Upper lobe of left lung (tissue), 6 donors: ENCODE results near the gene TFEB. TPM values are rescaled to one million over a fixed set of nuclear protein-coding genes. Genes with fewer than 3 reads are reported as not detected.

ENCODE experiments used
- ATAC-seq, 2 donors: fragments of 200-7000 bp; cut with Tn5 transposase; one replicate each; pipeline ENCODE4 v1.9.1; 2022; ENCODE audit warnings: mild to moderate bottlenecking in 2 of 2, moderate library complexity in 2 of 2; ENCODE audit not compliant: low FRiP score in 2 of 2
- DNase-seq, 2 donors: peaks; one replicate each; pipeline ENCODE4 v3.0.0-alpha.2; 2019 to 2020
- H3K27ac ChIP-seq, 4 donors: fragments of 200-600 bp; sonication (generic); one replicate each; pipeline ENCODE4 v1.5.1; 2016 to 2019
- H3K27me3 ChIP-seq, 4 donors: fragments of 200-600 bp; sonication (generic); one replicate each; pipeline ENCODE4 v1.5.1; 2017 to 2019
- H3K36me3 ChIP-seq, 4 donors: fragments of 200-600 bp; sonication (generic); one replicate each; pipeline ENCODE4 v1.5.1; 2016 to 2019
- H3K4me1 ChIP-seq, 4 donors: fragments of 200-600 bp; sonication (generic); one replicate each; pipeline ENCODE4 v1.5.1; 2018 to 2019
- H3K4me3 ChIP-seq, 4 donors: fragments of 200-600 bp; sonication (generic); one replicate each; pipeline ENCODE4 v1.5.1; 2017 to 2019; ENCODE audit warnings: mild to moderate bottlenecking in 2 of 4, moderate library complexity in 1 of 4
- H3K9me3 ChIP-seq, 4 donors: fragments of 200-600 bp; sonication (generic); one replicate each; pipeline ENCODE4 v1.5.1; 2018 to 2019
- EP300 ChIP-seq, 4 donors: sonication (generic); formaldehyde crosslinking; IDR thresholded peaks; one replicate each; pipeline ENCODE4 v1.5.1; 2017; ENCODE audit warnings: antibody characterized with exemption in 4 of 4, control low read depth in 2 of 4
- POLR2A ChIP-seq, 4 donors: fragments of 450-650 bp; IDR thresholded peaks; one replicate each; pipeline ENCODE4 v1.5.1; 2016 to 2017; ENCODE audit warnings: antibody characterized with exemption in 4 of 4, mild to moderate bottlenecking in 2 of 4
- POLR2AphosphoS5 ChIP-seq, 2 donors: sonication (generic); formaldehyde crosslinking; IDR thresholded peaks; one replicate each; pipeline ENCODE4 v1.5.1; 2017; ENCODE audit warnings: antibody characterized with exemption in 2 of 2
- WGBS, 2 donors: methylation state at CpG; one replicate each; pipeline ENCODE4 v1.1.5; 2017 to 2018; 5-methylcytosine and 5-hydroxymethylcytosine counted together
- total RNA-seq, 6 donors: library from RNA; depleted of rRNA in 4 of 6; stranded (reverse); fragments of >200 nt in 4 of 6; gene quantifications; one replicate each; pipeline versions ENCODE4 v1.1.0 to v1.2.1, GENCODE V29; 2016 to 2021
- TF ChIP-seq, protein P1 (sequence below), 6 experiments: fragments of 450-650 bp in 4 of 6; fragments of 200-600 bp in 2 of 6; sonication (generic) in 2 of 6; IDR thresholded peaks; one replicate each; pipeline ENCODE4 v1.5.1; 2016 to 2019; ENCODE audit warnings: antibody characterized with exemption in 6 of 6
- donor health status: DM: no; HTN: no; CAD: no; lungs with moderate emphysema.
- donor health status: DM: no; HTN: yes; CAD: no; lungs with severe emphysema.

Gene TFEB
- total RNA-seq, 6 donors from 2014 or later, result 20.2 to 46.0 (median 27.3) TPM

DNA sequence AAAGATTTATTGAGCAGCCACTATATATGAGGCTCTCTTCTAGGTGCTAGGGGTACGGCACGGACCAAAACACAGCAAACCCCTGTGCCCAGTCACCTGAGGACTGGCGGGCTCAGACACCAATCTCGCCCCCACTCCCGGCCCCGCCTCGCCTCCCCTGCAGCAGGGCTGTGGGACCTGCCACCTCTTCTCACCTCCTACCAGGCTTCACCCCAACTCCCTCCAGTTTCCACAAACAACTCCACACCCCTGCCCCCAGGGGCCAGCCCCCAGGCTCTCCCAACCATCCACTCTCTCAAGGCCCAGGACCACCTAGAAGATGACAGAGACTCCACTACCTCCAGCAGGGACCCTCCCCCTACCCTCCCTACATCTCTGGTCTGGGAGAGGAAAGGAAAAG is 6.5 kb downstream of the TFEB start:
- ATAC-seq (no peak), DNase-seq (no peak)
- Histone ChIP-seq H3K27me3 (no peaks in the 10 kb centered on the region), H3K4me3 (no peak overlapping the region), H3K36me3 (peaks cover 0 to 2% (median 0%) of the 10 kb centered on the region in 4 donors), H3K9me3 (no peaks in the 10 kb centered on the region), H3K4me1 (peaks cover 50 to 84% (median 70%) of the 10 kb centered on the region in 4 donors), H3K27ac (peak overlapping the region in 1 of 4 donors; percentile 20)
- WGBS, 2 donors, result 99 to 100% methylated on average over 4 to 7 of the region's 7 CpGs
- TF ChIP-seq POLR2A (IDR thresholded peaks at IDR 0.05) (no peak), POLR2AphosphoS5 (IDR thresholded peaks at IDR 0.05) (no peak), EP300 (IDR thresholded peaks at IDR 0.05) (no peak)
- TF ChIP-seq, protein P1, sequence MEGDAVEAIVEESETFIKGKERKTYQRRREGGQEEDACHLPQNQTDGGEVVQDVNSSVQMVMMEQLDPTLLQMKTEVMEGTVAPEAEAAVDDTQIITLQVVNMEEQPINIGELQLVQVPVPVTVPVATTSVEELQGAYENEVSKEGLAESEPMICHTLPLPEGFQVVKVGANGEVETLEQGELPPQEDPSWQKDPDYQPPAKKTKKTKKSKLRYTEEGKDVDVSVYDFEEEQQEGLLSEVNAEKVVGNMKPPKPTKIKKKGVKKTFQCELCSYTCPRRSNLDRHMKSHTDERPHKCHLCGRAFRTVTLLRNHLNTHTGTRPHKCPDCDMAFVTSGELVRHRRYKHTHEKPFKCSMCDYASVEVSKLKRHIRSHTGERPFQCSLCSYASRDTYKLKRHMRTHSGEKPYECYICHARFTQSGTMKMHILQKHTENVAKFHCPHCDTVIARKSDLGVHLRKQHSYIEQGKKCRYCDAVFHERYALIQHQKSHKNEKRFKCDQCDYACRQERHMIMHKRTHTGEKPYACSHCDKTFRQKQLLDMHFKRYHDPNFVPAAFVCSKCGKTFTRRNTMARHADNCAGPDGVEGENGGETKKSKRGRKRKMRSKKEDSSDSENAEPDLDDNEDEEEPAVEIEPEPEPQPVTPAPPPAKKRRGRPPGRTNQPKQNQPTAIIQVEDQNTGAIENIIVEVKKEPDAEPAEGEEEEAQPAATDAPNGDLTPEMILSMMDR (IDR thresholded peaks at IDR 0.05), result no peak

DNA sequence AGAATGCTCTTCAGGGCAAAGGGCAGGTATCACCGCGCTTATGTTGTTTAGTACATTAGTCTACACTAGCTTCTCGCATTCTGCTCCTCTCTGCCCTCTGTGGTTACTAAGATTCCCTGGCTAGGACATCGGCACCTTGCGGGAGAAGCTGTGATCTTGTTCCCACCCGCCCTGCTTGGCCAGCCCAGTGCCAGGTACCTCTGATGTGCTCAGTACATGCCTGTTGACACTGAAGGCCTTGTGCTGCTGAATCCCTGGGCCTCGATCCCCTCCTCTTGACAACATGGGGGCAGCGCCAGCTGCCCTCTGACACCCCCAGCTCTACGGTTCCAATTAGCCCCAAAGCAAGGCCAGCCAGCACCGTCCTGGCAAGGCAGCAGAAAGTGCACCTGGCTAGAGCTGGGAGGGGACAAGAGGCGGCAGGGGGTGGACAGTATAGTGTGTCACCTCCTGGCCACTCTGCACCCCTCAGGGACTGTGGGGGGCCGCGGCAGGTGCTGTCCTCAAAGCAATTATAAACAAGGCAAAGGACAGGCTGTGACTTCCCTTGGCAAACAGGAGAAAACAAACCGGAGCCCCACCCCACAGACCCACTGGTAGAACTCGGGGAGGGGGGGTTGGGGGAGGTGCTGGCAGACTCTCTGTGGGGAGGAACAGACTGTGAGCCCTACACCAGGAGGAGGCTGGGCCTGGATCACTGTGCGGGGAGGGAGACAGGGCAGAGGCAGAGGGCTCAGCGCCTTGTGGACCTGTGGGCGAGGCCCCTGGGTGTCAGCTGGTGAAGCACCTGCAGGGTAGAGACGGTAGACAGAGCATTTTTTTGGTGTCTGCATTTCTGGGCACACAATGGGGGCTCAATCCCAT is 7.1 kb downstream of the TFEB start:
- Histone ChIP-seq H3K4me1 (peaks cover 51 to 84% (median 71%) of the 10 kb centered on the region in 4 donors), H3K9me3 (no peaks in the 10 kb centered on the region), H3K27ac (peak overlapping the region in 2 of 4 donors; percentile 54 to 71), H3K27me3 (no peaks in the 10 kb centered on the region), H3K36me3 (peaks cover 0 to 2% (median 0%) of the 10 kb centered on the region in 4 donors), H3K4me3 (no peak overlapping the region)
- ATAC-seq, result no peak
- 79 to 80% methylated on average over 13 to 19 of the region's 19 CpGs for WGBS, 2 donors
- no peak for DNase-seq
- no peak for TF ChIP-seq EP300 (IDR thresholded peaks at IDR 0.05)
- TF ChIP-seq POLR2A (IDR thresholded peaks at IDR 0.05), result no peak
- TF ChIP-seq POLR2AphosphoS5 (IDR thresholded peaks at IDR 0.05), result no peak
- TF ChIP-seq, protein P1 (IDR thresholded peaks at IDR 0.05), result no peak

- 93 to 96% methylated on average over 3 of the region's 3 CpGs for whole genome bisulfite sequencing, 2 donors
- H3K4me1 ChIP-seq, result peaks cover 50 to 84% (median 70%) of the 10 kb centered on the region in 4 donors
- H3K9me3 ChIP-seq, result no peaks in the 10 kb centered on the region
- DNase-seq (no peak), ATAC-seq (no peak)
- H3K4me3 ChIP-seq, result no peak overlapping the region
- H3K27ac ChIP-seq, result peak overlapping the region in 2 of 4 donors; percentile 54 to 71
- peaks cover 0 to 2% (median 0%) of the 10 kb centered on the region in 4 donors for H3K36me3 ChIP-seq
- no peaks in the 10 kb centered on the region for H3K27me3 ChIP-seq
- TF ChIP-seq POLR2AphosphoS5 (IDR thresholded peaks at IDR 0.05) (no peak), EP300 (IDR thresholded peaks at IDR 0.05) (no peak), POLR2A (IDR thresholded peaks at IDR 0.05) (no peak)
- TF ChIP-seq, protein P1 (IDR thresholded peaks at IDR 0.05), result no peak
These were observed 7.7 kb downstream of the TFEB start for GRCh38 chr6:41727705-41728072.

DNA sequence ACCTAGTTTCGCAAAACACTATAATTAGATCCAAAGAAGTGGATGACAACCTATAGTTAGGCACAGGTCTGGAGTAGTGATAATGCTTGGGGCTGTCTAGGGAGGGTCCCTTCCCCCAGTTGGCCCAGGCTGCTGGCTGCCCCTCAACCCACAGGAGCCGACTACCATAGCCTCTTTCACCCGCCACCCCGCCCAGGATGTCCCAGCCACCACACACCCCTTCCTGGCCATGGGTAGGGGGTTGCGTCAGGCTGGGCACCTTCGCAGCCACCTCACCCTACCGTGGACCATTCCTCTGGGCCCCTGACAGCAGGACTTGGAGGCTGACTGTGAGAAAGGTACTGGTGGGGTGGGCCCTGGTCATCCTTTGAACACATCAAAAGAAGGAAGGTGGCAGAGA is 8.5 kb downstream of the TFEB start:
- Histone ChIP-seq H3K27ac (peak overlapping the region in 2 of 4 donors; percentile 50 to 71), H3K9me3 (no peaks in the 10 kb centered on the region), H3K27me3 (no peaks in the 10 kb centered on the region), H3K4me1 (peaks cover 47 to 87% (median 69%) of the 10 kb centered on the region in 4 donors), H3K4me3 (no peak overlapping the region), H3K36me3 (peaks cover 0 to 2% (median 0%) of the 10 kb centered on the region in 4 donors)
- TF ChIP-seq POLR2A (IDR thresholded peaks at IDR 0.05), result no peak
- no peak for TF ChIP-seq POLR2AphosphoS5 (IDR thresholded peaks at IDR 0.05)
- TF ChIP-seq EP300 (IDR thresholded peaks at IDR 0.05), result no peak
- TF ChIP-seq, protein P1 (IDR thresholded peaks at IDR 0.05), result no peak
- ATAC-seq (no peak), DNase-seq (no peak)
- 68 to 69% methylated on average over 6 to 7 of the region's 7 CpGs for WGBS, 2 donors
